ENCODE results near the gene IFRD2.
"Not testable (repeated sequence)": the region's sequence is repeated elsewhere in the genome, so short reads cannot be mapped to it uniquely, and the experiment has no call there.

IFRD2 gene

DNA sequence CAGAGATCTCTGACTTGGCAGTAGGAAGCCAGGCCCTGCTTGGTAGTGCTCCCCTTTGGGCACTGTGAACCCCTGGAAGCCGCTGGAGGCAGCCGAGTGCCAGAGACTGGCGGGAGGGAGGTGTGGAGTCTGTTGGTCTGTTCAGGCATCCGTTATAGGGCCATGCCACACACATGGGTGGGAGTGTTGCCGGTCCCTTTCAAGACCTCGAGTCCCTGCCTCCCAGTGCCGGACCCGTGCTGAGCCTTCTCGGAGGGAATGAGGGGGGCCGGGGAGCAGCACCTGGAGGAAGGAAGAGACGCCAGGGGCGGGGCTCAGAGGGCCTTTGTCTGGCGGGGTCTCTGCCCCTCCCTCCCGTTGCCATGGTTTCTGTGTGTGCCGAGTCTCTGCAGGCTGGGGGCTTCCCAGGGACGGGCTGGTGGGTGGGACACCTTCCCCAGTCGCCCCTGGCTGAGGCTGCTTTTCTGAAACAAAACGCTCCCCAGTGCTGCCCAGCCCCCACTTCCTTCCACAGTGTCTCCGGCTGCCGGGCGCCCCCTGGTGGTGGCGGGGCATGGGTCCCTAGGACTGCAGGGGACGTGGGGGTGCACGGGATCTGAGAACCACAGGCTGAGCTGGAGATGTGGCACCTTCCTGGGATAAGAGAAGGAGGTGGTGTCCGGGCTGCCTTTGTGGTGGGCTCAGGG lies 46.3 kb downstream of the IFRD2 start:
- peak overlapping the region; percentile 93 for H3K27ac ChIP-seq (ENCODE audit: poor library complexity, severe bottlenecking)
- H3K9me3 ChIP-seq (ENCODE audit: severe bottlenecking), result no peaks in the 10 kb centered on the region
- H3K36me3 ChIP-seq (ENCODE audit: low read depth), result peaks cover 30% of the 10 kb centered on the region
- ATAC-seq (ENCODE audit: low read depth) (peak; percentile 69), DNase-seq (ENCODE audit: low spot score) (peak; percentile 93)
- H3K4me1 ChIP-seq (ENCODE audit: insufficient read depth, poor library complexity, severe bottlenecking), result peaks cover 33% of the 10 kb centered on the region
- H3K27me3 ChIP-seq (ENCODE audit: insufficient read depth, poor library complexity, severe bottlenecking), result no peaks in the 10 kb centered on the region
- peak overlapping the region; percentile 4 for H3K4me3 ChIP-seq (ENCODE audit: severe bottlenecking)
- TF ChIP-seq, protein P1, sequence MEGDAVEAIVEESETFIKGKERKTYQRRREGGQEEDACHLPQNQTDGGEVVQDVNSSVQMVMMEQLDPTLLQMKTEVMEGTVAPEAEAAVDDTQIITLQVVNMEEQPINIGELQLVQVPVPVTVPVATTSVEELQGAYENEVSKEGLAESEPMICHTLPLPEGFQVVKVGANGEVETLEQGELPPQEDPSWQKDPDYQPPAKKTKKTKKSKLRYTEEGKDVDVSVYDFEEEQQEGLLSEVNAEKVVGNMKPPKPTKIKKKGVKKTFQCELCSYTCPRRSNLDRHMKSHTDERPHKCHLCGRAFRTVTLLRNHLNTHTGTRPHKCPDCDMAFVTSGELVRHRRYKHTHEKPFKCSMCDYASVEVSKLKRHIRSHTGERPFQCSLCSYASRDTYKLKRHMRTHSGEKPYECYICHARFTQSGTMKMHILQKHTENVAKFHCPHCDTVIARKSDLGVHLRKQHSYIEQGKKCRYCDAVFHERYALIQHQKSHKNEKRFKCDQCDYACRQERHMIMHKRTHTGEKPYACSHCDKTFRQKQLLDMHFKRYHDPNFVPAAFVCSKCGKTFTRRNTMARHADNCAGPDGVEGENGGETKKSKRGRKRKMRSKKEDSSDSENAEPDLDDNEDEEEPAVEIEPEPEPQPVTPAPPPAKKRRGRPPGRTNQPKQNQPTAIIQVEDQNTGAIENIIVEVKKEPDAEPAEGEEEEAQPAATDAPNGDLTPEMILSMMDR (IDR thresholded peaks at IDR 0.05; ENCODE audit: poor library complexity, severe bottlenecking), result peak; percentile 98

DNA sequence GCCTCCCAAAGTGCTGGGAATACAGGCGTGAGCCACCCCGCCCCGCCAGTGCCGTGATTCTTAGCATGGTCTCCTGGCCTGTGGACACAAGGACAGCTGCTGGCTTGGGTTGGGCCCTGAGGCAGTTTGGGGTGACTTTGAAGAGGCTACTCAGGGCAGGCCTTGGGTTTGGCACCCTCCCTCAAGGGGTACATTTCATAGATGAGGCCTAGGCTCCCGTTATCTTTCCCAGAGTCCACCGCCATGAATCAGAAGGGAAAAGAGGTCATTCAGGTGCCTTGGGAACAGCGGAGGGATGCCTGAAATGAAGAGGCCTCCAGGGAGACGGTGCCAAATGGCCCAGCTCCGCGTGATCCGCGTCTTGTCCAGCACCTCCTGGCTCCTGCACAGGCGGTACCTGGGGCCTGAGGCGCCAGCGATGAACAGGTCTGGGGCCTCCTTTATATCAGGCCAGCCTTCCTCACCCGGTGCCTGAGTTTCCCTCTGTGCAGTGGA lies 46.9 kb downstream of the IFRD2 start:
- Histone ChIP-seq H3K9me3 (ENCODE audit: severe bottlenecking) (no peaks in the 10 kb centered on the region), H3K36me3 (ENCODE audit: low read depth) (peaks cover 25% of the 10 kb centered on the region), H3K27me3 (ENCODE audit: insufficient read depth, poor library complexity, severe bottlenecking) (no peaks in the 10 kb centered on the region), H3K27ac (ENCODE audit: poor library complexity, severe bottlenecking) (peak overlapping the region; percentile 93), H3K4me3 (ENCODE audit: severe bottlenecking) (no peak overlapping the region), H3K4me1 (ENCODE audit: insufficient read depth, poor library complexity, severe bottlenecking) (peaks cover 31% of the 10 kb centered on the region)
- DNase-seq (ENCODE audit: low spot score) (no peak), ATAC-seq (ENCODE audit: low read depth) (peak; percentile 1; the same call in 1 of the 3 replicates)
- TF ChIP-seq, protein P1 (IDR thresholded peaks at IDR 0.05; ENCODE audit: poor library complexity, severe bottlenecking), result no peak

DNA sequence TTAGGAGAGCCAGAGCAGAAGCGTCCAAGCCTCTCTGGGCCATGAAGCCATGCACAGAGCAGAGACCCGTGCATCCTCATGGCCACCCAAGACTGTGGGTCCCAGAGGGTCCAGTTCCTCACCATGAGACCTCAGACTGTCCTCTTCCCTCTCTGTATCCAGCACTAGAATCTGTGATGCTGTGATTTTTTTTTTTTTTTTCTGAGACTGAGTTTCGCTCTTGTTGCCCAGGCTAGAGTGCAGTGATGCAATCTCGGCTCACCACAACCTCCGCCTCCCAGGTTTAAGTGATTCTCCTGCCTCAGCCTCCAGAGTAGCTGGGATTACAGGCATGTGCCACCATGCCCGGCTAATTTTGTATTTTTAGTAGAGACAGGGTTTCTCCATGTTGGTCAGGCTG lies 47.4 kb downstream of the IFRD2 start:
- not testable (repeated sequence) for ATAC-seq (ENCODE audit: low read depth); H3K4me3 ChIP-seq (ENCODE audit: severe bottlenecking); H3K27me3 ChIP-seq (ENCODE audit: insufficient read depth, poor library complexity, severe bottlenecking); H3K9me3 ChIP-seq (ENCODE audit: severe bottlenecking); DNase-seq (ENCODE audit: low spot score)
- peaks cover 31% of the 10 kb centered on the region for H3K4me1 ChIP-seq (ENCODE audit: insufficient read depth, poor library complexity, severe bottlenecking)
- peaks cover 27% of the 10 kb centered on the region for H3K36me3 ChIP-seq (ENCODE audit: low read depth)
- peak overlapping the region; percentile 93 for H3K27ac ChIP-seq (ENCODE audit: poor library complexity, severe bottlenecking)

DNA sequence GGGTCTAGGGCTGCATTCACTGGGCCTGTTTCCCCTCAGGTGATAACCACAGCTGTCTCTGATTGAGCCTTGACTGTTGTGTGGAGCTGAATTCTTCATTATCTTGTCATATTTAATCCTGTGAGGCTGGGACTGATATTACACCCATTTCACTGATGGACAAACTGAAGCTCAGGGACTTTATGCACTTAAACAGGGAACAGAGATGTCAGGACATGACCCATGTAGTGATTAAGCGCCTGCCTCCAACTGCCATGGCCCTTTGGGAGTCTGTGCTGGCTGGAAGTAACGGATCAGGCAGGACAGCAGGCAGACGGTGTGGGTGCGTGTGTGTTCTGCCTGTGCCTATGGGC lies 48.7 kb downstream of the IFRD2 start:
- Histone ChIP-seq H3K9me3 (ENCODE audit: severe bottlenecking) (no peaks in the 10 kb centered on the region), H3K4me1 (ENCODE audit: insufficient read depth, poor library complexity, severe bottlenecking) (peaks cover 23% of the 10 kb centered on the region), H3K36me3 (ENCODE audit: low read depth) (peaks cover 37% of the 10 kb centered on the region), H3K27ac (ENCODE audit: poor library complexity, severe bottlenecking) (peak overlapping the region; percentile 93), H3K4me3 (ENCODE audit: severe bottlenecking) (no peak overlapping the region), H3K27me3 (ENCODE audit: insufficient read depth, poor library complexity, severe bottlenecking) (no peaks in the 10 kb centered on the region)
- DNase-seq (ENCODE audit: low spot score) (no peak), ATAC-seq (ENCODE audit: low read depth) (no peak)
- TF ChIP-seq, protein P1 (IDR thresholded peaks at IDR 0.05; ENCODE audit: poor library complexity, severe bottlenecking), result no peak

DNA sequence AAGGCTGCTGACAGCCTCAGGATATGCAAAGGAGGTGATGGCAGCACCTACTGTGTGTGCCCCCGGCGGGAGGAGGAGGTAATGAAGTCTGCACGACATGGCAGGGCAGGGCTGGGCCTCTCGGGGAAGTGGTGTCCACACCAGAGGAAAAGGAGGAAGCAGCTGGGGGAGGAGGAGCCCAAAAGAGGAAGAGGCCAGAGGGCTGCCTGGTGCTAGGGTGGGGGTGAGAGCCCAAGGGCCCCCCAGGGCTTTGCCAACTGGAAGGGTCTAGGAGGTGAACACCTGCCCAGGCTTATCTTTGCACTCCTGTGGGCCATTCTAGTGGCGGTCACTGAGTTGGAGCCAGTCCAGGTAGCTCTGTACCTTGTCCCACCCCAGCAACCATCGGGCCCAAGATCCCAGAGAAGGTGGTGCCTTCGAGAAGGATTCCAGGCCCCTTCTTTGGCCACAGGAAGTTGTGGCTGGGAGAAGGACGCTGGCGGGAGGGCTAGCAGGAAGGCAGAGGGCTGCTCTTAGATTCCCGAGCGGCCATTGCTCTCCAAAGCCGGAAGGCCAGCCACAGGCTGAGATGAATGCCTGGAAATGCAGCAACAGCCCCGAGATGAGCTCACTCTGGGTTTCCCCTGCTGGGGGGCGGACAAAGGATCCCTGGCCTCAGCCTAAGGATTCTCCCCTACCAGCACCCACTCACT lies 49.2 kb downstream of the IFRD2 start:
- peak overlapping the region; percentile 93 for H3K27ac ChIP-seq (ENCODE audit: poor library complexity, severe bottlenecking)
- H3K4me1 ChIP-seq (ENCODE audit: insufficient read depth, poor library complexity, severe bottlenecking), result peaks cover 18% of the 10 kb centered on the region
- TF ChIP-seq, protein P1 (IDR thresholded peaks at IDR 0.05; ENCODE audit: poor library complexity, severe bottlenecking), result no peak
- H3K36me3 ChIP-seq (ENCODE audit: low read depth), result peaks cover 37% of the 10 kb centered on the region
- DNase-seq (ENCODE audit: low spot score) (no peak), ATAC-seq (ENCODE audit: low read depth) (no peak)
- H3K9me3 ChIP-seq (ENCODE audit: severe bottlenecking), result no peaks in the 10 kb centered on the region
- no peak overlapping the region for H3K4me3 ChIP-seq (ENCODE audit: severe bottlenecking)
- no peaks in the 10 kb centered on the region for H3K27me3 ChIP-seq (ENCODE audit: insufficient read depth, poor library complexity, severe bottlenecking)

Measured in RWPE2 (cell line).